WTC11 (cell line): ENCODE data around the gene PIK3CG.

ENCODE experiments used
- KAT7 ChIP-seq: sonication (generic); formaldehyde crosslinking; IDR thresholded peaks from 2 replicates; pipeline ENCODE4 v1.8.1; 2023; ENCODE audit warnings: missing genetic modification reagents, mild to moderate bottlenecking, borderline replicate concordance
- SMAD4 ChIP-seq: sonication (generic); formaldehyde crosslinking; IDR thresholded peaks from 2 replicates; pipeline ENCODE4 v1.8.0; 2022; ENCODE audit warnings: mild to moderate bottlenecking, missing genetic modification reagents
- TF ChIP-seq, protein P1 (sequence below): sonication (generic); formaldehyde crosslinking; conservative IDR thresholded peaks from 2 replicates; pipeline ENCODE4 v1.8.1; 2023; ENCODE audit warnings: mild to moderate bottlenecking, low read depth, missing genetic modification reagents, moderate library complexity
- TF ChIP-seq, protein P2 (sequence below): fragments of 200-600 bp; IDR thresholded peaks from 2 replicates; pipeline ENCODE4 v1.8.0; 2022; ENCODE audit warnings: antibody characterized with exemption
- TF ChIP-seq, protein P3 (sequence below): sonication (generic); formaldehyde crosslinking; IDR thresholded peaks from 2 replicates; pipeline ENCODE4 v1.8.0; 2022; ENCODE audit warnings: mild to moderate bottlenecking, missing genetic modification reagents
- TF ChIP-seq, protein P4 (sequence below): sonication (generic); formaldehyde crosslinking; IDR thresholded peaks from 2 replicates; pipeline ENCODE4 v1.8.1; 2022; ENCODE audit warnings: mild to moderate bottlenecking, moderate library complexity, missing genetic modification reagents
- TF ChIP-seq, protein P5 (sequence below): sonication (generic); formaldehyde crosslinking; IDR thresholded peaks from 2 replicates; pipeline ENCODE4 v1.8.1; 2023; ENCODE audit warnings: mild to moderate bottlenecking, missing genetic modification reagents
- TF ChIP-seq, protein P6 (sequence below): fragments of 250-450 bp; sonication (Bioruptor Pico); IDR thresholded peaks from 2 replicates; pipeline ENCODE4 v1.9.0; 2021; ENCODE audit warnings: moderate library complexity, mild to moderate bottlenecking, inconsistent platforms, borderline replicate concordance

DNA sequence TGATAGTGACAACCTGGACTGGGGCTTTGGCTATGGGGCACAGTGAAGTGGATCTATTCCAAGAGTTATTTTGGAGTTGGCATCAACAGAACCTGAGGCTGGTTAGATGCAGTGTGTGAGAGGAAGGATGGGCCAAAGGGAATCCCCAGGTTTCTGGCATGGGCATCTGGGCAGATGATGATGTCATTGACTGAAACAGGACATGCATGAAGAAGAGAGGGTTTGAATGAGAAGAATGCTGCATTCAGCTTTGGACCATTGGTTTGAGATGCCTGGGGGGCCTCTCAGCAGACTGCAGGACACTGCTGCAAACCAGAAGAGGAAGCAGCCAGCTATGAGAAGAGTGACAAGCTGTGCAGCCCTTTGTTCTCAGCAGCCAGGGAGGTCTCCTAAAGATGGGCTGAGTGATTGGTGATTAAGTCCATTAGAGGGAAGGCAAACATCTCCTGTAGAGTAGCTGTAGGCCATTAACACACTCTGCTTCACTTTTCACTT, 23.1 kb upstream of the PIK3CG start:
- TF ChIP-seq, protein P1, sequence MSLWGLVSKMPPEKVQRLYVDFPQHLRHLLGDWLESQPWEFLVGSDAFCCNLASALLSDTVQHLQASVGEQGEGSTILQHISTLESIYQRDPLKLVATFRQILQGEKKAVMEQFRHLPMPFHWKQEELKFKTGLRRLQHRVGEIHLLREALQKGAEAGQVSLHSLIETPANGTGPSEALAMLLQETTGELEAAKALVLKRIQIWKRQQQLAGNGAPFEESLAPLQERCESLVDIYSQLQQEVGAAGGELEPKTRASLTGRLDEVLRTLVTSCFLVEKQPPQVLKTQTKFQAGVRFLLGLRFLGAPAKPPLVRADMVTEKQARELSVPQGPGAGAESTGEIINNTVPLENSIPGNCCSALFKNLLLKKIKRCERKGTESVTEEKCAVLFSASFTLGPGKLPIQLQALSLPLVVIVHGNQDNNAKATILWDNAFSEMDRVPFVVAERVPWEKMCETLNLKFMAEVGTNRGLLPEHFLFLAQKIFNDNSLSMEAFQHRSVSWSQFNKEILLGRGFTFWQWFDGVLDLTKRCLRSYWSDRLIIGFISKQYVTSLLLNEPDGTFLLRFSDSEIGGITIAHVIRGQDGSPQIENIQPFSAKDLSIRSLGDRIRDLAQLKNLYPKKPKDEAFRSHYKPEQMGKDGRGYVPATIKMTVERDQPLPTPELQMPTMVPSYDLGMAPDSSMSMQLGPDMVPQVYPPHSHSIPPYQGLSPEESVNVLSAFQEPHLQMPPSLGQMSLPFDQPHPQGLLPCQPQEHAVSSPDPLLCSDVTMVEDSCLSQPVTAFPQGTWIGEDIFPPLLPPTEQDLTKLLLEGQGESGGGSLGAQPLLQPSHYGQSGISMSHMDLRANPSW (CRISPR knock-in tag) = no peak
- TF ChIP-seq, protein P2, sequence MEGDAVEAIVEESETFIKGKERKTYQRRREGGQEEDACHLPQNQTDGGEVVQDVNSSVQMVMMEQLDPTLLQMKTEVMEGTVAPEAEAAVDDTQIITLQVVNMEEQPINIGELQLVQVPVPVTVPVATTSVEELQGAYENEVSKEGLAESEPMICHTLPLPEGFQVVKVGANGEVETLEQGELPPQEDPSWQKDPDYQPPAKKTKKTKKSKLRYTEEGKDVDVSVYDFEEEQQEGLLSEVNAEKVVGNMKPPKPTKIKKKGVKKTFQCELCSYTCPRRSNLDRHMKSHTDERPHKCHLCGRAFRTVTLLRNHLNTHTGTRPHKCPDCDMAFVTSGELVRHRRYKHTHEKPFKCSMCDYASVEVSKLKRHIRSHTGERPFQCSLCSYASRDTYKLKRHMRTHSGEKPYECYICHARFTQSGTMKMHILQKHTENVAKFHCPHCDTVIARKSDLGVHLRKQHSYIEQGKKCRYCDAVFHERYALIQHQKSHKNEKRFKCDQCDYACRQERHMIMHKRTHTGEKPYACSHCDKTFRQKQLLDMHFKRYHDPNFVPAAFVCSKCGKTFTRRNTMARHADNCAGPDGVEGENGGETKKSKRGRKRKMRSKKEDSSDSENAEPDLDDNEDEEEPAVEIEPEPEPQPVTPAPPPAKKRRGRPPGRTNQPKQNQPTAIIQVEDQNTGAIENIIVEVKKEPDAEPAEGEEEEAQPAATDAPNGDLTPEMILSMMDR = no peak
- TF ChIP-seq, protein P3, sequence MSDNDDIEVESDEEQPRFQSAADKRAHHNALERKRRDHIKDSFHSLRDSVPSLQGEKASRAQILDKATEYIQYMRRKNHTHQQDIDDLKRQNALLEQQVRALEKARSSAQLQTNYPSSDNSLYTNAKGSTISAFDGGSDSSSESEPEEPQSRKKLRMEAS (CRISPR knock-in tag) = no peak
- TF ChIP-seq, protein P4, sequence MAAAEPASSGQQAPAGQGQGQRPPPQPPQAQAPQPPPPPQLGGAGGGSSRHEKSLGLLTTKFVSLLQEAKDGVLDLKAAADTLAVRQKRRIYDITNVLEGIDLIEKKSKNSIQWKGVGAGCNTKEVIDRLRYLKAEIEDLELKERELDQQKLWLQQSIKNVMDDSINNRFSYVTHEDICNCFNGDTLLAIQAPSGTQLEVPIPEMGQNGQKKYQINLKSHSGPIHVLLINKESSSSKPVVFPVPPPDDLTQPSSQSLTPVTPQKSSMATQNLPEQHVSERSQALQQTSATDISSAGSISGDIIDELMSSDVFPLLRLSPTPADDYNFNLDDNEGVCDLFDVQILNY (CRISPR knock-in tag) = no peak
- TF ChIP-seq SMAD4 (CRISPR knock-in tag) (no peak), KAT7 (CRISPR knock-in tag) (no peak)
- TF ChIP-seq, protein P5, sequence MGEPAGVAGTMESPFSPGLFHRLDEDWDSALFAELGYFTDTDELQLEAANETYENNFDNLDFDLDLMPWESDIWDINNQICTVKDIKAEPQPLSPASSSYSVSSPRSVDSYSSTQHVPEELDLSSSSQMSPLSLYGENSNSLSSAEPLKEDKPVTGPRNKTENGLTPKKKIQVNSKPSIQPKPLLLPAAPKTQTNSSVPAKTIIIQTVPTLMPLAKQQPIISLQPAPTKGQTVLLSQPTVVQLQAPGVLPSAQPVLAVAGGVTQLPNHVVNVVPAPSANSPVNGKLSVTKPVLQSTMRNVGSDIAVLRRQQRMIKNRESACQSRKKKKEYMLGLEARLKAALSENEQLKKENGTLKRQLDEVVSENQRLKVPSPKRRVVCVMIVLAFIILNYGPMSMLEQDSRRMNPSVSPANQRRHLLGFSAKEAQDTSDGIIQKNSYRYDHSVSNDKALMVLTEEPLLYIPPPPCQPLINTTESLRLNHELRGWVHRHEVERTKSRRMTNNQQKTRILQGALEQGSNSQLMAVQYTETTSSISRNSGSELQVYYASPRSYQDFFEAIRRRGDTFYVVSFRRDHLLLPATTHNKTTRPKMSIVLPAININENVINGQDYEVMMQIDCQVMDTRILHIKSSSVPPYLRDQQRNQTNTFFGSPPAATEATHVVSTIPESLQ (CRISPR knock-in tag) = no peak
- TF ChIP-seq, protein P6, sequence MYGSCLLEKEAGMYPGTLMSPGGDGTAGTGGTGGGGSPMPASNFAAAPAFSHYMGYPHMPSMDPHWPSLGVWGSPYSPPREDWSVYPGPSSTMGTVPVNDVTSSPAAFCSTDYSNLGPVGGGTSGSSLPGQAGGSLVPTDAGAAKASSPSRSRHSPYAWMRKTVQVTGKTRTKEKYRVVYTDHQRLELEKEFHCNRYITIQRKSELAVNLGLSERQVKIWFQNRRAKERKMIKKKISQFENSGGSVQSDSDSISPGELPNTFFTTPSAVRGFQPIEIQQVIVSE (CRISPR knock-in tag) = no peak
